Prostate gland (tissue), 2 donors: ENCODE results near the gene SOX2. TPM values are rescaled to one million over a fixed set of nuclear protein-coding genes. Genes with fewer than 3 reads are reported as not detected.

ENCODE experiments used
- DNase-seq: peaks from one replicate; pipeline ENCODE4 v3.0.0-alpha.2; 2019; ENCODE audit warnings: low spot score
- H3K27ac ChIP-seq, 2 donors: fragments of 200-600 bp; sonication (generic); 2 replicates each; pipeline ENCODE4 v1.5.1; 2017 to 2019
- H3K27me3 ChIP-seq: fragments of 200-600 bp; sonication (generic); replicated peaks from 2 replicates; pipeline ENCODE4 v1.5.1; 2019; ENCODE audit not compliant: insufficient read depth
- H3K36me3 ChIP-seq, 2 donors: fragments of 200-600 bp; sonication (generic); 1 replicate in 1 of 2; 2 replicates in 1 of 2; pipeline versions ENCODE4 v1.5.1 to v1.8.1; 2017 to 2019
- H3K4me1 ChIP-seq: fragments of 200-600 bp; sonication (generic); replicated peaks from 2 replicates; pipeline ENCODE4 v1.5.1; 2019
- H3K4me3 ChIP-seq, 2 donors: fragments of 200-600 bp; sonication (generic); 2 replicates each; pipeline ENCODE4 v1.5.1; 2017 to 2019
- H3K9me3 ChIP-seq: fragments of 200-600 bp; sonication (generic); 2 replicates; pipeline ENCODE4 v1.5.1; 2017
- POLR2A ChIP-seq: fragments of 450-650 bp; IDR thresholded peaks from one replicate; pipeline ENCODE4 v1.6.1; 2016; ENCODE audit warnings: antibody characterized with exemption, mild to moderate bottlenecking
- POLR2AphosphoS5 ChIP-seq: sonication (generic); formaldehyde crosslinking; IDR thresholded peaks from one replicate; pipeline ENCODE4 v1.6.1; 2017; ENCODE audit warnings: antibody characterized with exemption
- WGBS: methylation state at CpG from one replicate; pipeline ENCODE4 v1.1.5; 2018; 5-methylcytosine and 5-hydroxymethylcytosine counted together
- intact Hi-C: fragments of 100-400 bp; cut with DNase I; formaldehyde crosslinking; loops from one replicate; pipeline ENCODE4 v1.14.2; 2022
- total RNA-seq, 2 donors: library from RNA; depleted of rRNA; stranded (reverse); fragments of >200 nt; gene quantifications; one replicate each; pipeline ENCODE4 v1.1.0, GENCODE V29; 2016
- TF ChIP-seq, protein P1 (sequence below), 4 experiments: fragments of 200-600 bp in 2 of 4; fragments of 450-650 bp in 2 of 4; sonication (generic) in 2 of 4; IDR thresholded peaks; 1 replicate in 3 of 4; 2 replicates in 1 of 4; pipeline ENCODE4 v1.5.1; 2016 to 2019; ENCODE audit warnings: antibody characterized with exemption in 4 of 4, mild to moderate bottlenecking in 2 of 4, moderate library complexity in 2 of 4

The SOX2 gene
- 10 to 100 TPM; 10.5 to 17.8 TPM for total RNA-seq

DNA sequence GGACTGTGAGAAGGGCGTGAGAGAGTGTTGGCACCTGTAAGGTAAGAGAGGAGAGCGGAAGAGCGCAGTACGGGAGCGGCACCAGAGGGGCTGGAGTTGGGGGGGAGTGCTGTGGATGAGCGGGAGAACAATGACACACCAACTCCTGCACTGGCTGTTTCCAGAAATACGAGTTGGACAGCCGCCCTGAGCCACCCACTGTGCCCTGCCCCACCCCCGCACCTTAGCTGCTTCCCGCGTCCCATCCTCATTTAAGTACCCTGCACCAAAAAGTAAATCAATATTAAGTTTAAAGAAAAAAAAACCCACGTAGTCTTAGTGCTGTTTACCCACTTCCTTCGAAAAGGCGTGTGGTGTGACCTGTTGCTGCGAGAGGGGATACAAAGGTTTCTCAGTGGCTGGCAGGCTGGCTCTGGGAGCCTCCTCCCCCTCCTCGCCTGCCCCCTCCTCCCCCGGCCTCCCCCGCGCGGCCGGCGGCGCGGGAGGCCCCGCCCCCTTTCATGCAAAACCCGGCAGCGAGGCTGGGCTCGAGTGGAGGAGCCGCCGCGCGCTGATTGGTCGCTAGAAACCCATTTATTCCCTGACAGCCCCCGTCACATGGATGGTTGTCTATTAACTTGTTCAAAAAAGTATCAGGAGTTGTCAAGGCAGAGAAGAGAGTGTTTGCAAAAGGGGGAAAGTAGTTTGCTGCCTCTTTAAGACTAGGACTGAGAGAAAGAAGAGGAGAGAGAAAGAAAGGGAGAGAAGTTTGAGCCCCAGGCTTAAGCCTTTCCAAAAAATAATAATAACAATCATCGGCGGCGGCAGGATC lies at the start of gene SOX2:
Gene SOX2, plus strand, starts transcription at position 601 of the 811 bp plus-strand sequence. CDS start 436 bp downstream, outside the sequence.
- TF ChIP-seq POLR2A, result peak; percentile 90
- TF ChIP-seq, protein P1, sequence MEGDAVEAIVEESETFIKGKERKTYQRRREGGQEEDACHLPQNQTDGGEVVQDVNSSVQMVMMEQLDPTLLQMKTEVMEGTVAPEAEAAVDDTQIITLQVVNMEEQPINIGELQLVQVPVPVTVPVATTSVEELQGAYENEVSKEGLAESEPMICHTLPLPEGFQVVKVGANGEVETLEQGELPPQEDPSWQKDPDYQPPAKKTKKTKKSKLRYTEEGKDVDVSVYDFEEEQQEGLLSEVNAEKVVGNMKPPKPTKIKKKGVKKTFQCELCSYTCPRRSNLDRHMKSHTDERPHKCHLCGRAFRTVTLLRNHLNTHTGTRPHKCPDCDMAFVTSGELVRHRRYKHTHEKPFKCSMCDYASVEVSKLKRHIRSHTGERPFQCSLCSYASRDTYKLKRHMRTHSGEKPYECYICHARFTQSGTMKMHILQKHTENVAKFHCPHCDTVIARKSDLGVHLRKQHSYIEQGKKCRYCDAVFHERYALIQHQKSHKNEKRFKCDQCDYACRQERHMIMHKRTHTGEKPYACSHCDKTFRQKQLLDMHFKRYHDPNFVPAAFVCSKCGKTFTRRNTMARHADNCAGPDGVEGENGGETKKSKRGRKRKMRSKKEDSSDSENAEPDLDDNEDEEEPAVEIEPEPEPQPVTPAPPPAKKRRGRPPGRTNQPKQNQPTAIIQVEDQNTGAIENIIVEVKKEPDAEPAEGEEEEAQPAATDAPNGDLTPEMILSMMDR (IDR thresholded peaks at IDR 0.05), result no peak
- peak; percentile 92 for TF ChIP-seq POLR2AphosphoS5
- Histone ChIP-seq H3K27me3 (peaks cover 8% of the 10 kb centered on the region), H3K27ac (peak within 1 kb of the TSS; percentile 73 to 76), H3K4me1 (peaks cover 3% of the 10 kb centered on the region), H3K36me3 (no peaks in the 10 kb centered on the region), H3K9me3 (no peaks in the 10 kb centered on the region), H3K4me3 (peak within 1 kb of the TSS; percentile 36 to 49)
- 2% methylated on average over 37 of the region's 37 CpGs for WGBS
- intact Hi-C loops, result no loop called here
- DNase-seq, result peak; percentile 94

DNA sequence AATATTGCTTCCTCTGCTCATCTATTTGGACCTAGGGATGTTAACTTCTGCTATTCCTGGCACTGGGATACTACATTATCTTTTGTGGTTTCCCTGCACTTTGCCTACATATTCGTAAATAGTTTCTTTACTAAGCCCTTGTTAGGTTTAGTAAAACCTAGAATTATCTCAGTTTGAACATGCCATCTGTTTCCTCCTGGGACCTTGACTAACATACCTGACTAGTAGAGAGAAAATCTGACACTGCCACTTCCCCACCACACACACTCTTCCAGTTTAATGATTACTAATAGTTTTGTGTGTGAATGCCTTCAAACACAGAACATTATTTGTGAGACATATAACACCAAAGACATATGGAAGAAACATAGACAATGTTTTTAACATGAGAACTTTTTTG lies 28.2 kb upstream of the SOX2 start:
- intact Hi-C loops, result no loop called here
- H3K27me3 ChIP-seq, result no peaks in the 10 kb centered on the region
- H3K27ac ChIP-seq, result no peak overlapping the region
- 43% methylated on average over 1 of the region's 1 CpG for WGBS
- no peak for DNase-seq
- no peak overlapping the region for H3K4me3 ChIP-seq
- no peaks in the 10 kb centered on the region for H3K4me1 ChIP-seq
- TF ChIP-seq, protein P1 (IDR thresholded peaks at IDR 0.05), result no peak
- TF ChIP-seq POLR2AphosphoS5 (no peak), POLR2A (no peak)
- H3K9me3 ChIP-seq, result no peaks in the 10 kb centered on the region
- no peaks in the 10 kb centered on the region for H3K36me3 ChIP-seq

DNA sequence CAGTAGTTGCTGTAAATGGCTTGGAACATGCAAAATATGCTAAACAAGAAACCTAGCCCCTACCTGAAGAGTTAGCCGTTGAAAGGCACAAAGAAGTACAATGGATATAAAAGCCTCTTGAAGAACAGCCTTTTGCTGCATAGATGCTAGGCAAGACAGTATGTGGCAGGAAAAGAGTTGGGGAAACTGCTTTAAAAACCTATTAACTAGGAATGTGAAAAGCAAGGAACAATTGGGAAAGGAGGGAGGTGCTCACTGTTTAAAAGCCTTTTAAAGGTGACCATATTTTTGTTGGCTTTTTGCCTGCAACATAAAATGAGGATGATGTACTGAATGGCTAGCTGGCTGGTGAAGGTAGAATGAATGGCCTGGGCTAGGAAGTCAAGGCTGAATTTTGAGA lies 24.5 kb upstream of the SOX2 start:
- WGBS, result 26% methylated on average over 1 of the region's 1 CpG
- no peak for DNase-seq
- Histone ChIP-seq H3K9me3 (no peaks in the 10 kb centered on the region), H3K4me1 (no peaks in the 10 kb centered on the region), H3K27ac (no peak overlapping the region), H3K4me3 (no peak overlapping the region), H3K36me3 (no peaks in the 10 kb centered on the region), H3K27me3 (no peaks in the 10 kb centered on the region)
- intact Hi-C loops, result no loop called here
- TF ChIP-seq, protein P1 (IDR thresholded peaks at IDR 0.05), result no peak
- TF ChIP-seq POLR2A (no peak), POLR2AphosphoS5 (no peak)

DNA sequence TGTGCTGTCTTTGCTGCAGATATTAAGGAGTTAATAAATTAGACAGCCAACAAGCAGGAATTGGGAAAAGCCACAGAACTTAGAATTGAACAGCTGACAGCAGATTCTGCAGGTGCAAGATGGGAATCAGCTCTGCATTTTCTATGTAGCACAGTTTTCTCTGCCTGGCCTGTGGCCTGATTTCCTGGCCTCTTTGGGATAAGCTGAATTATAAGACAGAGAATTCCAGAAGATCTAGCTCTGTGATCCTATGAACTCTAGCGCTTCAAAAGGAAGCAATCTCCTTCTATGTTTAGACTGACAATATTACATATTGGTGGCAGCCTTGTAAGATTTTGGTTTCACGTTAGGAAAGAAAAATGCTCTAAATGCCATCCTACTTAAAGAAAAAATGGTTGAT lies 24.0 kb upstream of the SOX2 start:
- DNase-seq, result no peak
- H3K27ac ChIP-seq, result no peak overlapping the region
- no peaks in the 10 kb centered on the region for H3K4me1 ChIP-seq
- intact Hi-C loops, result no loop called here
- no peak overlapping the region for H3K4me3 ChIP-seq
- no peaks in the 10 kb centered on the region for H3K36me3 ChIP-seq
- H3K27me3 ChIP-seq, result no peaks in the 10 kb centered on the region
- 66% methylated on average over 2 of the region's 2 CpGs for WGBS
- H3K9me3 ChIP-seq, result no peaks in the 10 kb centered on the region
- TF ChIP-seq POLR2AphosphoS5, result no peak
- no peak for TF ChIP-seq POLR2A
- TF ChIP-seq, protein P1 (IDR thresholded peaks at IDR 0.05), result no peak

DNA sequence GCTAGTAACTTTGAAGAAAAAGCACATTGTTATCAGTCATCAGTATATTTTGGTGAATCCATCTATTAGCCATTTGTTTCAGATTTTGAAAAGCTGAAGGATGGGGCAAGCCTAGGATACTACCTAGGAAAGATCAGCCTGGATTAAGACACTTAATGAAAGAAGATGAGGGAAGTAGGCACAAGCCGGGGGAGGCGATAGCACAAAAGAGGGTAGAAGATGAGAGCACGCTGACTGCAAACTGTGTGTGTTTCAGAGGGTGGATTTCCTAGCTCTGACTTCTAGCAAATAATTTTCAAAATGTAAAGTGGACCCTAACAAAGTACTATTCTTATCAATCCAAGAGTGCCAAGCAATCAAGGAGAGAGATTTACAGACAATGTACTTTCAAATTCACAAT lies 22.2 kb upstream of the SOX2 start:
- no peak for DNase-seq
- no peak overlapping the region for H3K27ac ChIP-seq
- H3K9me3 ChIP-seq, result no peaks in the 10 kb centered on the region
- no peak overlapping the region for H3K4me3 ChIP-seq
- H3K27me3 ChIP-seq, result no peaks in the 10 kb centered on the region
- intact Hi-C loops, result no loop called here
- no peak for TF ChIP-seq POLR2A
- no peak for TF ChIP-seq POLR2AphosphoS5
- TF ChIP-seq, protein P1 (IDR thresholded peaks at IDR 0.05), result no peak
- no peaks in the 10 kb centered on the region for H3K36me3 ChIP-seq
- no peaks in the 10 kb centered on the region for H3K4me1 ChIP-seq
- WGBS, result 96% methylated on average over 3 of the region's 3 CpGs
